Measurements from ENCODE around the gene IDH3B. TPM values are rescaled to one million over a fixed set of nuclear protein-coding genes. Genes with fewer than 3 reads are reported as not detected.

The IDH3B gene
- total RNA-seq, 1 experiment from 2014 or later, result 132 TPM

DNA sequence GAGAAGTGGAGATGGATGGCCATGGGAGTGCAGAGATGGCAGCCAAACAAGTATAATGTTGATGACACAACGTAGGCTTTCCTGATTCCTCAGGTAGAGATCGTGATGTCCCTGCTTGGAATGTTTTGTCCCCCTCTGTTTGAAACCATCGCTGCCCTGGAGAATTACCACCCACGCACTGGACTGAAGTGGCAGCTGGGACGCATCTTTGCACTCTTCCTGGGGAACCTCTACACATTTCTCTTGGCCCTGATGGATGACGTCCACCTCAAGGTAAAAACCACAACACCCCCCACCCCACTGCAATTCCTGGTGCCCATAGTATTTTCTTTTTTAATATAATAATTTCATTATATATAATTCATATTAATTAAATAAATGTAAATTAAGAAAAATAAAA is 53.7 kb downstream of the IDH3B start:
- ChIA-PET CTCF (no interaction called here), POLR2A (no interaction called here), RAD21 (ENCODE audit: low non-redundant PET in 1 of 2, low total read pairs in 2 of 2, uncharacterized antibody in 2 of 2, unreplicated experiment in 2 of 2) (no interaction called here)
- H3K9me2 ChIP-seq (ENCODE audit: insufficient read depth), result no peaks in the 10 kb centered on the region
- no peaks in the 10 kb centered on the region for H3K36me3 ChIP-seq (ENCODE audit: control insufficient read depth in 1 of 2, insufficient read depth in 2 of 2, low read length in 2 of 2)
- H2AFZ ChIP-seq (ENCODE audit: low read depth, low read length, poor library complexity, severe bottlenecking), result no peak overlapping the region
- TF ChIP-seq SP1 (IDR thresholded peaks at IDR 0.05; ENCODE audit: low read depth), result no peak
- TF ChIP-seq, protein P1, sequence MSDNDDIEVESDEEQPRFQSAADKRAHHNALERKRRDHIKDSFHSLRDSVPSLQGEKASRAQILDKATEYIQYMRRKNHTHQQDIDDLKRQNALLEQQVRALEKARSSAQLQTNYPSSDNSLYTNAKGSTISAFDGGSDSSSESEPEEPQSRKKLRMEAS (IDR thresholded peaks at IDR 0.05), result no peak
- no peak for TF ChIP-seq SIN3A (IDR thresholded peaks at IDR 0.05; ENCODE audit: low read depth)
- TF ChIP-seq EGR1 (IDR thresholded peaks at IDR 0.05; ENCODE audit: low read depth), result no peak
- intact Hi-C loops (cut with micrococcal nuclease), result no loop called here
- no TSS peak for BruUV-seq (replicated peaks)
- no peak overlapping the region for H3K4me2 ChIP-seq (ENCODE audit: low read length)
- H3K4me1 ChIP-seq (ENCODE audit: control insufficient read depth in 1 of 2, insufficient read depth in 2 of 2, low read length in 2 of 2), result no peaks in the 10 kb centered on the region
- no peak overlapping the region for H3K4me3 ChIP-seq (replicated peaks in 1 of 2; ENCODE audit: low read depth in 1 of 2, low read length in 2 of 2)
- H3K9ac ChIP-seq (ENCODE audit: low read length), result no peak overlapping the region
- ATAC-seq (no peak), DNase-seq (ENCODE audit: low read depth, low spot score) (no peak)
- no peak overlapping the region for H3K27ac ChIP-seq (ENCODE audit: low read depth, low read length)
- H3K27me3 ChIP-seq (ENCODE audit: insufficient read depth, low read length), result no peaks in the 10 kb centered on the region
- no peaks in the 10 kb centered on the region for H3K79me2 ChIP-seq (ENCODE audit: insufficient read depth, low read length)
- peaks cover 0 to 9% of the 10 kb centered on the region in 2 experiments; a peak in 1 of 4 replicates for H3K9me3 ChIP-seq (ENCODE audit: control insufficient read depth in 1 of 2, insufficient read depth in 1 of 2, low read depth in 1 of 2, low read length in 2 of 2)
- H4K20me1 ChIP-seq (ENCODE audit: insufficient read depth), result no peaks in the 10 kb centered on the region

MicroRNAs within 50 kb of the gene (microRNA counts, 767-probe panel; counts per million panel counts)
- microRNA hsa-miR-1292, result not detected

Small RNAs within 50 kb of the gene (microRNA-seq; reads per million reads assigned to microRNA genes)
- gene MIR1292 (ENCODE audit: borderline number of aligned reads), result 26.6 reads per million, percentile 46 among the genes with 10 or more reads in this experiment

Other genes starting within 250 kb of the IDH3B start
- 469 TPM for gene SNRPB, start 193.4 kb downstream of the IDH3B start, total RNA-seq (2021; ENCODE audit: unreplicated experiment)
- 12.0 TPM for gene ZNF343, start 155.3 kb downstream of the IDH3B start, total RNA-seq (2021; ENCODE audit: unreplicated experiment)
- not detected for gene TMC2, start 127.6 kb downstream of the IDH3B start, total RNA-seq (2021; ENCODE audit: unreplicated experiment)
- gene NOP56, start 11.6 kb downstream of the IDH3B start, total RNA-seq (2021; ENCODE audit: unreplicated experiment), result 582 TPM
- 11.4 TPM for gene EBF4, start 28.6 kb upstream of the IDH3B start, total RNA-seq (2021; ENCODE audit: unreplicated experiment)
- gene CPXM1, start 136.4 kb upstream of the IDH3B start, total RNA-seq (2021; ENCODE audit: unreplicated experiment), result 0.17 TPM
- not detected for gene C20orf141, start 150.8 kb upstream of the IDH3B start, total RNA-seq (2021; ENCODE audit: unreplicated experiment)
- not detected for gene TMEM239, start 152.1 kb upstream of the IDH3B start, total RNA-seq (2021; ENCODE audit: unreplicated experiment)
- 31.8 TPM for gene PCED1A, start 176.4 kb upstream of the IDH3B start, total RNA-seq (2021; ENCODE audit: unreplicated experiment)
- gene VPS16, start 176.5 kb upstream of the IDH3B start, total RNA-seq (2021; ENCODE audit: unreplicated experiment), result 38.1 TPM
- 44.6 TPM for gene PTPRA, start 209.3 kb upstream of the IDH3B start, total RNA-seq (2021; ENCODE audit: unreplicated experiment)